Measurements from ENCODE around the gene CTSZ.
A peak's percentile ranks its signal among the peaks of the same experiment; 100 is the strongest.
"Not testable (repeated sequence)": the region's sequence is repeated elsewhere in the genome, so short reads cannot be mapped to it uniquely, and the experiment has no call there.

Gene CTSZ

DNA sequence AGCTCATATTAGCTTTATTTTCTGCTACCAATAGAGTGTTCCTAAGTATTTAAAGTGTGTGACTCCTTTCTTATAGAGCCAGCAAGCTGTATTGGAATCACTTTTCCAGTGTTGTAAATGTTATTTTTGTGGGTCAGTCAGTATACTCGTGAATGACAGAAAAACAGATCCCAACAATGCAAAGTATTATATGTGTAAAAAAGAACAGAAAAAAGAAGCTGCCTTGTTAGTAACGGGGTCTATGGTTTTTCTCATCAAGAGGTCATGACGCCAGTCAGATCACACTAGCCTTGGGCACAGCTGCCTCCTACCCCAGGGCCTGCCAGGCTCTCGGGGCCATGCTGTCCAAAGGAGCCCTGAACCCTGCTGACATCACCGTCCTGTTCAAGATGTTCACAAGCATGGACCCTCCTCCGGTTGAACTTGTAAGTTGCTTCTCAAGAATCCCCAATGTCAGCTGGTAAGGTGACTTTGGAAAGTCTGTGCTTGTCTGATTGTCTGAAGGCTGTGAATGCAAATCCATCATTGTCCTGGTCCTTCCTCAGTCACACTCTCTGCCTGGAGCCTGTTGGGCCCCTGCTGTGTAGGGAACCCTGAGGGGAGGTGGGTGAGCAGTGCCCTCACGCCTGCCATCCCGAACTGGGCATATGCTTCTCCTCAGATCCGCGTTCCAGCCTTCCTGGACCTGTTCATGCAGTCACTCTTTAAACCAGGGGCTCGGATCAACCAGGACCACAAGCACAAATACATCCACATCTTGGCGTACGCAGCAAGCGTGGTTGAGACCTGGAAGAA lies 16.2 kb downstream of the CTSZ start:
- no peak for TF ChIP-seq ZNF274 (IDR thresholded peaks at IDR 0.05; ENCODE audit: low read depth, low read length)
- H3K4me3 ChIP-seq (ENCODE audit: low read length) = no peak overlapping the region

DNA sequence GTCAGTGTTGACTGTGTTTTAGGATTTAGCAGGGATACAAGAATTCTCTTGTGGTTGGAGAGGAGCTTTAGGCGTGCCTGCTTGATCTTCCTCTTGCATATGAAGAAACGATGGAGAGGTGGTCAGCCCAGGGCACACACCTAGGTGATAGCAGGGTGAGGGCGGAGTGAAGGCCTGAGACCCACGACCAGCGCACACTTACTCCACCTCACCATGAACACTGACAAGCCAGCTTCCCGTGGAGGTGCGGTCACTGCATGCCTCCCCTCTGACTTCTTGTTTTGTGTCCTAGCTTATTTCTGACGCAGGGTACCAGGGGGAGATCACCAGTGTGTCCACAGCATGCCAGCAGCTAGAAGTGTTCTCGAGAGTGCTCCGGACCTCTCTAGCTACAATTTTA lies 17.9 kb downstream of the CTSZ start:
- no peak overlapping the region for H3K4me3 ChIP-seq (ENCODE audit: low read length)
- TF ChIP-seq ZNF274 (IDR thresholded peaks at IDR 0.05; ENCODE audit: low read depth, low read length) = no peak

DNA sequence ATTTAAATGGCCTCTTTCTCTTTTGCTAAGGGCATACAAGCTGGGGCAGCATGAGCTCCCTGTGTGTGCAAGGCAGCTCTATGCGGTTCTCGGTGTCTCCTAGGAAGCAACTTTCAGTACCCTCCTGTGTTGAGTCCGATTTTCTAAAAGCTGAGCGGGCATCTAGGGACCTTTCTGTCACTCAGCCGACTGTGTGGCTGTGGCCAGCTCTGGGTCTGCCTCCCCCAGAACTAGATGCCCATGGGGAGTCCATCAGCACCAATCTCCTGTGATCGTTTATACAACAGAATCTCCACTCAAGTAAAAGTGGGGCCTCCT lies 18.5 kb downstream of the CTSZ start:
- no peak for TF ChIP-seq ZNF274 (IDR thresholded peaks at IDR 0.05; ENCODE audit: low read depth, low read length)
- H3K4me3 ChIP-seq (ENCODE audit: low read length) = no peak overlapping the region

DNA sequence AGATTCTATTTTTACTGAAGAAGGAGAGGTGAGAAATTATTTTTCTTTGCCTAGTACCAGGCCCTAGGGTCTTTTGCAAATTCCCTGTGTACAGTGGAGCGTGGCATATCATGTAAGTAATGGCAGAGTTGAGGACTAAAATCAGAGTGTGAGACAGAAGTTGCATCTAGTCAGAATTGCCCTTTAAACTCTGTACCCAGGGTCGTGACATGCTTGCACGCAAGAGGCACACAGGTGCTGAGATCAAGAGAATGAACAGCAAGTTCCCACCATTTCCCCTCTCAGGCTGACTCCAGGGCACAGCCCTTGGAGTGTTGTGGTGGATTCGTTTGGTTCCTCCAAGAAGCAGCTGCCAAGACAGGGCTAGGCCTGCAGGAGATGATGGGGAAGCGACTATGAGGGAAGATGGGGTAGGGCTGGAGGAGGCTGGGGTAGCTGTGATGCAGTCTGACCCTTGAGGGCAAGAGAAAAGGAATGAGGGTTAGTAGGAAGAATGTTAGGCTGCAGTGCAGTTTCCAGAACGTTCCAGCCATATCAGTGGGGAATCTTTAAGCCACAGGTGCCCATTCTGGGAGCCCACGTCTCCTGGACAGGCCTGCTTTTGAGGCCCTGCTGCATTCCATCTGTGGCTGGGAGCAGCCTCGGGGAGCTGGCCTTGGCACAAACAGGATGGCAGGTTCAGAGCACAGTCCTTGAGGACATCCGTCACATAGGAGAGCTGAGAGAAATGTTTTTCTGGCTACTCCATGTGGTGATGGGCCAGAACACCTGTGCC lies 19.1 kb downstream of the CTSZ start:
- no peak overlapping the region for H3K4me3 ChIP-seq (ENCODE audit: low read length)
- no peak for TF ChIP-seq ZNF274 (IDR thresholded peaks at IDR 0.05; ENCODE audit: low read depth, low read length)

DNA sequence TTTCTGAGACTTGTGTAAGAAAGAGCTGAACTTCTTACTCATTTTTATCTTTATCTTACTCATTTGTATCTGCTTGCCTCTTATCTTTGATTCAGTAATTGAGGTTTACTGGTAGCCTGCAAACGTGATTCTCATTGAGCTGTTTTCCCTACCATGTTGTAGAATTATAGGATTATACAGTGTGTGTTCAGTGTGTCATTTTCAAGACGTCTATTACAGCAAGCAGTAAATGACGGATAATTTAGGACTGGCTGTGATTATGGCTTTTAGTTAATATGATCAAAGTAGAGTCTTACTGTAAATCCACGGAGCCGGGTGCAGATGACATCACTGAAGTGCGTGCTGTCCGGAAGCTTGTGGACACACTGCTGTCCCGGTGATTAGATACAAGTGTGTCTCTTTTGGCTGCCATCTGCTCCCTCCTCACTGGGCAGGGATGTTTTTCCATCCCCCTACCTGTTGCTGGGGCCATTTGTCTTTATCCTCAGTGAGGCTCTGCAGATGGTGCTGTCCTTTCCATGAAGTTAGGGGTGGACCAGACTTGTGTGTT lies 20.0 kb downstream of the CTSZ start:
- no peak overlapping the region for H3K4me3 ChIP-seq (ENCODE audit: low read length)
- TF ChIP-seq ZNF274 (IDR thresholded peaks at IDR 0.05; ENCODE audit: low read depth, low read length) = no peak

DNA sequence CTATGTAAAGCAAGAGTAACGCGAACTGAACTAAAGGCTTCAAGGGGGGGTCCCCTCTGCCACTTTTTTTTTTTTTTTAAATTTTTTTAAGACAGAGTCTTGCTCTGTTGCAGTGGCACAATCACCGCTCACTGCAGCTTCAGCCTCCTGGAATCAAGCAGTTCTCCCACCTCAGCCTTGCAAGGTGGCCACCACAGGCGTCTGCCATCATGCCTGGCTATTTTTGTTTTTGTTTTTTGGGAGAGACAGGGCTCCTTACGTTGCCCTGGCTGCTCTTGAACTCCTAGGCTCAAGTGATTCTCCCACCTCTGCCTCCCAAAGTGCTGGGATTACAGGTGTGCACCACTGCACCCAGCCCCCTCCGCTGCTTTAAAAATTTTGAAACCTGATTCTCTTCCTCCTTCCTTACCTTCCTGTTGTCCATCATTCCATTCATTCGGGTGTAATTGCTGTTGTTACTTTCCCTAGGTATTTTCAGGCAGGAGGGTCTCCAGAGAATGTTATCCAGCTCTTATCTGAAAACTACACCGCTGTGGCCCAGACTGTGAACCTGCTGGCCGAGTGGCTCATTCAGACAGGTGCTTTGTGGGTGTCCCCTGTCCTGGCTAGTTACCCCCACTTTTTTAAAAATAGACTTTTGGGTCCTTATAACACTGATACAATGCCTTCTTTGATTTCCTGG lies 20.6 kb downstream of the CTSZ start:
- no peak overlapping the region for H3K4me3 ChIP-seq (ENCODE audit: low read length)
- no peak for TF ChIP-seq ZNF274 (IDR thresholded peaks at IDR 0.05; ENCODE audit: low read depth, low read length)

DNA sequence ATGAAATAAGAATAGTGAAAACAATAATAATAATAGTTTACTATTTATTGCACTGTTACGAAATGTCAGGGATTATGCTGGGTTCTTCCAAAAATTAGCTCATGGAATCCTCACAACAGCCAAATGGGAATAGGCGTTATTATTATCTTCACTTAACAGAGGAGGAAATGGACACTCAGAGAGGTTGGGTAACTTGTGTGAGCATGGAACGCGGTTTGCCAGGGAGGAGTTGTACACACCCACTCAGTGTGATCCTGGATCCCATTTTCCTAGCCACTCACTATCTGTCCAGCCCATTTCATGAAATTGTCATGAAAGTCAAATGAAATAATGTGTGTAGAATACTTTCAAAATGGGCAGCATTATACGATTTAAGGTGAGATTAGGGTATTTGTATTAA lies 21.4 kb downstream of the CTSZ start:
- H3K4me3 ChIP-seq (ENCODE audit: low read length) = no peak overlapping the region
- no peak for TF ChIP-seq ZNF274 (IDR thresholded peaks at IDR 0.05; ENCODE audit: low read depth, low read length)

DNA sequence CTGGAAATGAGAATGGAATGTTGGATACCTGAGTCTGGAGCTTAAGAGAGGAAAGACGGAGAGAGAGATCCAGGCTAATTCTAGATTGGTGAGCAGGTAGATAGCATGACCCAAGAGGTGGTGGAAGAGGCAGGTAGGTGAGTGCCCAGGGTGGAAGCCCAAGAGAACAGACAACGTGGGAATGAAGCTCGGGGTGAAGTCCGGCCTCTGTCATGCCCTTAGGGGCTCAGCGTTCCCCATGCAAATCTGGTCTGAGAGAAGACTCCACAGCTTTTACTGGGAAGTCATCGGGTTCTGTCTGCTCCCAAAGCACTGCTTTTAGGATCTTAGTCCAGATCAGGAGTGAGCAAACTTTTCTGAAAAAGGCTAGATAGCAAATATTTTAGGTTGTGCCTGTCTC lies 22.4 kb downstream of the CTSZ start:
- TF ChIP-seq ZNF274 (IDR thresholded peaks at IDR 0.05; ENCODE audit: low read depth, low read length) = no peak
- H3K4me3 ChIP-seq (ENCODE audit: low read length) = no peak overlapping the region

DNA sequence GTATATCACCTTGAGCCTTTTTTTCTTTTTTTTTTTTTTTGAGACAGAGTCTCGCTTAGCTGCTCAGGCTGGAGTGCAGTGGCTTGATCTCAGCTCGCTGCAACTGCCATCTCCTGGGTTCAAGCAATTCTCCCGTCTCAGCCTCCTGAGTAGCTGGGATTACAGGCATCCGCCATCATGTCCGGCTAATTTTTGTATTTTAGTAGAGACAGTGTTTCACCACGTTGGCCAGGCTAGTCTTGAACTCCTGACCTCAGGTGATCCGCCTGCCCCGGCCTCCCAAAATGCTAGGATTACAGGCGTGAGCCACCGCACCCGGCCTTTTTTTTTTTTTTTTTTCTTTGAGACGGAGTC lies 24.0 kb downstream of the CTSZ start:
- not testable (repeated sequence) for H3K4me3 ChIP-seq (ENCODE audit: low read length)

DNA sequence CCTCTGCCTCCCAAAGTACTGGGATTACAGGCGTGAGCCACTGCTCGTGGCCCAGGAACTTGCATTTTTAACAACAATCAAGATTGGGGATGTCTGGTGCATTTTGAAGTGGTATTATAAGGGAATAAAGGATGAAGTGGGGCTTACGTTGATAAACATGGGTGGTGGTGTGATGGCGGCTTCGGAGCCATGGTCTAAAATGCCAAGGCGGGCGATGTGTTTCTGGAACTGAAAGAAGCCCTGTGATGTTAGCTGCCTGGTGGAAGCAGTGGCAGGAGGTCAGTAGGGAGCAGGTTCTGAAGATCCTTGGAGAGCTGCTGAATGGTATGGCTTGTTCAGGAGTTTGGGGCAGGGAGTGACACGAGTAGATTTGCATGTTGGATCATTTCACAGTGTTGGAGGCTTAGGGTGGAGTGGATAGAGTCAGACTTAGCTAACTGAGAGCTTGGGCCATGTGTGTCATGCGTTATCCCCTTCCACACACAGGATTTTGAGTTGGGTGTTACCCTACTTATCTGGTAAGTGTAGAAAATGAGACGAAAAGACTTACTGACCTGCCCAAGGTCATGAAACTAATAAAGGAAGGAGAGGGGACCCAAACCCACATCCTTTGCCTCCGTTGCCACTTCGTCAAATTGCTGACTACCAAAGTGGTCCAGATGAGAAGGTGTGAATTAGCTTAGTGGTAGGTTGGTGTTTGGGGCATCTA lies 24.5 kb downstream of the CTSZ start:
- H3K4me3 ChIP-seq (ENCODE audit: low read length) = peak overlapping the region; percentile 96; the same call in 1 of the 2 replicates
- TF ChIP-seq ZNF274 (IDR thresholded peaks at IDR 0.05; ENCODE audit: low read depth, low read length) = no peak

DNA sequence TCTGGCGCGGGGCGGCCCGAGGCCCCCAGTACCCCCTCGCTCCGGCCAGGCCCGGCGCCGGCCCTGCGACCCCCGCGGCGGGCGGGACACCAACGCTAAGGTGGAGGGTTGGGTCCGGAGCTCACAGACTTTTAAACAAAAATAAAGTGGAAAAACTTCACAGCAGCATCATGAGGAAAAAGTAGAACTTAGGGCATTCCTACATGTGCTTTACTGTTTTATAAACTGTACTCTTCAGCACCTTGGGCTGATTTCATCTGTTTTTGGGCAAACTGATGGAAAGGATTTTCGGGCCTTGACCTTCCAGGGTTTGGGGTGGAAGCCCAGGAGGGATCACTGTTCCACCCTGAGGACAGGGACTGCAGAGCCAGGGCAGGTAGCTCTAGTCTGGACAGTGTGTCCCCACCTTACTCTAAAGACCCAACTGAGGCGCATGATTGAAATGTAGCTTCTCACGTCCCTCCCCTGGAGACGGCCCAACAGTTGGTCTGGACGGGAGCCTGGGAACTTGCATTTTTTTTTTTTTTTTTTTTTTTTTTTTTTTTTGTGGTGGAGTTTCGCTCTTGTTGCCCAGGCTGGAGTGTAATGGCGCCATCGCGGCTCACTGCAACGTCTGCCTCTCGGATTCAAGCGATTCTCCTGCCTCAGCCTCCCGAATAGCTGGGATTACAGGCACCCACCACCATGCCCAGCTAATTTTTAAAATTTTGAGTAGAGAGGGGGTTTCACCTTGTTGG lies 25.3 kb downstream of the CTSZ start:
- no peak for TF ChIP-seq ZNF274 (IDR thresholded peaks at IDR 0.05; ENCODE audit: low read depth, low read length)
- H3K4me3 ChIP-seq (ENCODE audit: low read length) = peak overlapping the region; percentile 96

DNA sequence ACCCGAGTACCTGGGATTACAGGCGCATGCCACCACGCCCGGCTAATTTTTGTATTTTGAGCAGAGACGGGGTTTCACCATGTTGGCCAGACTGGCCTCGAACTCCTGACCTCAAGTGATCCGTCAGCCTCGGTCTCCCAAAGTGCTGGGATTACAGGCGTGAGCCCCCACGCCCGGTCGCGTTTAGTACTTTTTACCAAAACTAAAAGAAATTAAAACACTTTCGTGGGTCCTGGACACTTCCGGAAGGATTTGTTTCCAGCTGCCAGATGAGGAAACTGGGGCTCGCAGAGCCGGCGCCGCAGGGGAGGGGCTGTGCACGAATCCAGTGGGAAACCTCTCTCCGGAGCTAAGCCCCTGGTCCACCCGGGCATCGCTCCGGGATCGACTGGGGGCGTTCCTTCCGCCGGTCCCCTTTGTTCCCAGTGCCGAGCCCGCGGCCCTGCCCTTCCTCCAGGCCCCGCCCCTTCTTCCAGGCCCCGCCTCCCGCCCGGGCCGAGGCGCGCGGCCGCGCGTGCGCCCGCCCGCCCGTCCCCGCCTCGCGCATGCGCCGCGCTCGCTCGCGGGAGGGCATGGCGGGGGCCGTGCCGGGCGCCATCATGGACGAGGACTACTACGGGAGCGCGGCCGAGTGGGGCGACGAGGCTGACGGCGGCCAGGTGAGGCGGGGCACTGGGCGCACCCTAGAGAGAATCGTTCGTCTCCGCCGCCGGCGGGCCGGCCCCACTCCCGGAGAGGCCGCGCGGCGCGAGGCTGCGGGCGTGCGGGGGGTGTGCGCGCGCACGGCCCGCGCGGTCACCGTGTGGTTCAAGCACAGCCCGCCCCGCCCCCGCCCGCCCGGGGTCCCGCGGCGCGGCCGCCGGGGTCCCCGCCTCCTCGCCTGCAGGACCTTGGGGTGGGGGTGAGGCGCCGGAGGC lies 26.1 kb downstream of the CTSZ start, which contains the start of gene NELFCD:
TSS of gene NELFCD (plus strand) at position 546 of the 917 bp plus-strand sequence. CDS start at position 600, 54 bp downstream.
- TF ChIP-seq ZNF274 (IDR thresholded peaks at IDR 0.05; ENCODE audit: low read depth, low read length) = no peak

More for the DNA sequence above, 26.1 kb downstream of the CTSZ start, which contains the start of gene NELFCD:
- H3K4me3 ChIP-seq (ENCODE audit: low read length) = peak within 1 kb of the TSS; percentile 96
